ENCODE data around the gene FAM81B. TPM values are rescaled to one million over a fixed set of nuclear protein-coding genes. Genes with fewer than 3 reads are reported as not detected.

Gene FAM81B
- total and polyA plus RNA-seq, 2 of the 4 experiments (the other 2 are of a cell fraction) = not detected

- H4K8ac ChIP-seq (ENCODE audit: low read depth in 2 of 2, low read length in 2 of 2) = no peak overlapping the region
- H2AK9ac ChIP-seq (replicated peaks; ENCODE audit: low read depth, low read length, poor library complexity) = no peak overlapping the region
- no peak overlapping the region for H3K14ac ChIP-seq (replicated peaks; ENCODE audit: low read depth, low read length)
- dilution Hi-C loops (cut with HindIII; ENCODE audit: low sequenced_read_pairs, unreplicated experiment) = no loop called here
- ATAC-seq (ENCODE audit: low read depth) = no peak
- peaks cover 4% of the 10 kb centered on the region; the same call in 1 of the 2 replicates for H3K27me3 ChIP-seq (ENCODE audit: control insufficient read depth, insufficient read depth, low read length)
- no peak overlapping the region for H3K23ac ChIP-seq (ENCODE audit: low read depth, low read length)
- H2BK15ac ChIP-seq (ENCODE audit: low read depth, low read length) = no peak overlapping the region
- H3K4me2 ChIP-seq (ENCODE audit: low read depth, low read length) = no peak overlapping the region
- no peak overlapping the region for H3K56ac ChIP-seq (ENCODE audit: extremely low read depth, insufficient read depth, low read length)
- H3K79me1 ChIP-seq (ENCODE audit: low read depth in 1 of 2, low read length in 2 of 2) = no peaks in the 10 kb centered on the region
- no peaks in the 10 kb centered on the region for H3K4me1 ChIP-seq (ENCODE audit: control insufficient read depth, insufficient read depth, low read length)
- H2BK5ac ChIP-seq (ENCODE audit: low read depth, low read length, poor library complexity, severe bottlenecking) = no peak overlapping the region
- no peaks in the 10 kb centered on the region for H3K36me3 ChIP-seq (ENCODE audit: control insufficient read depth, insufficient read depth, low read length)
- no peak overlapping the region for H3K4ac ChIP-seq (ENCODE audit: low read depth, low read length)
- POLR2A ChIA-PET (ENCODE audit: unreplicated experiment) = interaction anchor here (0.6 kb wide), 1 partner anchor 304 kb away, joined by 4 read pairs; no protein-coding TSS in a partner anchor
- no peak overlapping the region for H2AFZ ChIP-seq (replicated peaks; ENCODE audit: low read length, poor library complexity)
- no peak overlapping the region for H2BK20ac ChIP-seq (ENCODE audit: low read depth, low read length)
- H3K9me1 ChIP-seq (ENCODE audit: insufficient read depth, low read length) = no peaks in the 10 kb centered on the region
- H4K20me1 ChIP-seq (ENCODE audit: insufficient read depth, low read length) = no peaks in the 10 kb centered on the region
- no peak for TF ChIP-seq MAFK (IDR thresholded peaks at IDR 0.05; ENCODE audit: low read depth, low read length)
- TF ChIP-seq MXI1 (IDR thresholded peaks at IDR 0.05; ENCODE audit: borderline replicate concordance, low read depth, low read length) = no peak
- TF ChIP-seq CHD1 (IDR thresholded peaks at IDR 0.05; ENCODE audit: low read depth, low read length) = no peak
- TF ChIP-seq FOS (IDR thresholded peaks at IDR 0.05; ENCODE audit: low read depth, low read length) = no peak
- no peak for TF ChIP-seq RCOR1 (IDR thresholded peaks at IDR 0.05; ENCODE audit: insufficient replicate concordance, low read length)
- no CpG with 5 or more reads among the region's 5 CpGs for WGBS, 2 experiments (ENCODE audit: extremely low coverage in 2 of 2, insufficient read length in 1 of 2)
- H3K9me3 ChIP-seq (ENCODE audit: control insufficient read depth, insufficient read depth, low read length) = no peaks in the 10 kb centered on the region
- H4K5ac ChIP-seq (ENCODE audit: low read depth, low read length) = no peak overlapping the region
- H3K9ac ChIP-seq (ENCODE audit: low read depth, low read length) = no peak overlapping the region
- intact Hi-C loops (cut with micrococcal nuclease) = no loop called here
- H3K27ac ChIP-seq (ENCODE audit: insufficient read depth, low read length) = no peak overlapping the region
- in situ Hi-C loops (cut with MboI; ENCODE audit: low sequenced_read_pairs) = no loop called here
- no peak for DNase-seq
- H2AK5ac ChIP-seq (ENCODE audit: low read depth, low read length) = no peak overlapping the region
- BruUV-seq (replicated peaks) = no TSS peak
- H3K4me3 ChIP-seq (ENCODE audit: insufficient read depth, low read depth, low read length) = no peak overlapping the region
- CTCF ChIA-PET = no interaction called here
- H2BK120ac ChIP-seq (ENCODE audit: low read depth, low read length) = no peak overlapping the region
- no peak overlapping the region for H4K91ac ChIP-seq (ENCODE audit: insufficient read depth, low read depth, low read length)
- no peak overlapping the region for H3K18ac ChIP-seq (ENCODE audit: low read depth, low read length)
Observed at GRCh38 chr5:95426227-95426626, 35.1 kb downstream of the FAM81B start.

All from IMR-90 (cell line).